Panc1 (cell line): Measurements from ENCODE around the gene SCEL.

ENCODE experiments used
- TF ChIP-seq, protein P1 (sequence below): fragments of 450-650 bp; IDR thresholded peaks from 2 replicates; pipeline ENCODE4 v1.5.1; 2017; ENCODE audit warnings: mild to moderate bottlenecking
- TF ChIP-seq, protein P2 (sequence below), 2 experiments: IDR thresholded peaks; 2 replicates each; pipeline ENCODE4 v1.6.1; 2011 to 2012; ENCODE audit warnings: low read depth in 2 of 2, control low read depth in 1 of 2, low read length in 1 of 2, mild to moderate bottlenecking in 1 of 2, moderate library complexity in 1 of 2; ENCODE audit not compliant: insufficient read depth in 1 of 2

DNA sequence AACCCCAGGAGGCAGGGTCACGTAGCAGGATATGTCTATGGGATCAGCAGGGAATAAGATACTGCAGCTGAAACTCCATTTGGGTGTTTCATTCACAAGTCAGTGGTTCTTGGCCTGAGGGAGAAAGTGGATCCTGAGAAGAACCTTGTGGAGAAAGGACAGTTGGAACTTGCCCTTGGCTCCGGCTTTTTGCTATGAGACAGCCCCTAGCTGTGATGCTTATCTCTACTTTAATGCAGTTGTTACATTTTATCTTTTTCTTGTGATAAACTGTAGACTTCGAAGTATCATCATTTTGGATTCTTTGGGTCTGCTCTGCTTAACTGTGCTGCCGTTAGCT, 6.0 kb upstream of the SCEL start:
- TF ChIP-seq, protein P1, sequence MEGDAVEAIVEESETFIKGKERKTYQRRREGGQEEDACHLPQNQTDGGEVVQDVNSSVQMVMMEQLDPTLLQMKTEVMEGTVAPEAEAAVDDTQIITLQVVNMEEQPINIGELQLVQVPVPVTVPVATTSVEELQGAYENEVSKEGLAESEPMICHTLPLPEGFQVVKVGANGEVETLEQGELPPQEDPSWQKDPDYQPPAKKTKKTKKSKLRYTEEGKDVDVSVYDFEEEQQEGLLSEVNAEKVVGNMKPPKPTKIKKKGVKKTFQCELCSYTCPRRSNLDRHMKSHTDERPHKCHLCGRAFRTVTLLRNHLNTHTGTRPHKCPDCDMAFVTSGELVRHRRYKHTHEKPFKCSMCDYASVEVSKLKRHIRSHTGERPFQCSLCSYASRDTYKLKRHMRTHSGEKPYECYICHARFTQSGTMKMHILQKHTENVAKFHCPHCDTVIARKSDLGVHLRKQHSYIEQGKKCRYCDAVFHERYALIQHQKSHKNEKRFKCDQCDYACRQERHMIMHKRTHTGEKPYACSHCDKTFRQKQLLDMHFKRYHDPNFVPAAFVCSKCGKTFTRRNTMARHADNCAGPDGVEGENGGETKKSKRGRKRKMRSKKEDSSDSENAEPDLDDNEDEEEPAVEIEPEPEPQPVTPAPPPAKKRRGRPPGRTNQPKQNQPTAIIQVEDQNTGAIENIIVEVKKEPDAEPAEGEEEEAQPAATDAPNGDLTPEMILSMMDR: no peak
- TF ChIP-seq, protein P2, sequence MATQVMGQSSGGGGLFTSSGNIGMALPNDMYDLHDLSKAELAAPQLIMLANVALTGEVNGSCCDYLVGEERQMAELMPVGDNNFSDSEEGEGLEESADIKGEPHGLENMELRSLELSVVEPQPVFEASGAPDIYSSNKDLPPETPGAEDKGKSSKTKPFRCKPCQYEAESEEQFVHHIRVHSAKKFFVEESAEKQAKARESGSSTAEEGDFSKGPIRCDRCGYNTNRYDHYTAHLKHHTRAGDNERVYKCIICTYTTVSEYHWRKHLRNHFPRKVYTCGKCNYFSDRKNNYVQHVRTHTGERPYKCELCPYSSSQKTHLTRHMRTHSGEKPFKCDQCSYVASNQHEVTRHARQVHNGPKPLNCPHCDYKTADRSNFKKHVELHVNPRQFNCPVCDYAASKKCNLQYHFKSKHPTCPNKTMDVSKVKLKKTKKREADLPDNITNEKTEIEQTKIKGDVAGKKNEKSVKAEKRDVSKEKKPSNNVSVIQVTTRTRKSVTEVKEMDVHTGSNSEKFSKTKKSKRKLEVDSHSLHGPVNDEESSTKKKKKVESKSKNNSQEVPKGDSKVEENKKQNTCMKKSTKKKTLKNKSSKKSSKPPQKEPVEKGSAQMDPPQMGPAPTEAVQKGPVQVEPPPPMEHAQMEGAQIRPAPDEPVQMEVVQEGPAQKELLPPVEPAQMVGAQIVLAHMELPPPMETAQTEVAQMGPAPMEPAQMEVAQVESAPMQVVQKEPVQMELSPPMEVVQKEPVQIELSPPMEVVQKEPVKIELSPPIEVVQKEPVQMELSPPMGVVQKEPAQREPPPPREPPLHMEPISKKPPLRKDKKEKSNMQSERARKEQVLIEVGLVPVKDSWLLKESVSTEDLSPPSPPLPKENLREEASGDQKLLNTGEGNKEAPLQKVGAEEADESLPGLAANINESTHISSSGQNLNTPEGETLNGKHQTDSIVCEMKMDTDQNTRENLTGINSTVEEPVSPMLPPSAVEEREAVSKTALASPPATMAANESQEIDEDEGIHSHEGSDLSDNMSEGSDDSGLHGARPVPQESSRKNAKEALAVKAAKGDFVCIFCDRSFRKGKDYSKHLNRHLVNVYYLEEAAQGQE (IDR thresholded peaks at IDR 0.05; ENCODE audit: insufficient read depth in 1 of 2, low read depth in 2 of 2, low read length in 1 of 2): no peak
